Activated CD8-positive, alpha-beta memory T cell treated with anti-CD3 and anti-CD28 coated beads for 36 hours (primary cell): ENCODE data around the gene KDM1B. TPM values are rescaled to one million over a fixed set of nuclear protein-coding genes. Genes with fewer than 3 reads are reported as not detected.

Experiments used
- CTCF ChIA-PET: fragments of 350-600 bp; sonication (Branson Sonifier 250); formaldehyde crosslinking; loops from one replicate; lab custom pipeline; 2021; ENCODE audit warnings: antibody characterized with exemption; lab: Charles Lee
- POLR2A ChIA-PET: fragments of 350-600 bp; sonication (Branson Sonifier 250); formaldehyde crosslinking; loops from one replicate; lab custom pipeline; 2021; ENCODE audit warnings: antibody characterized with exemption; lab: Charles Lee
- total RNA-seq, 2 experiments: library from RNA; stranded (reverse); gene quantifications; one replicate each; pipeline ENCODE4 v1.2.3, GENCODE V29; 2021

The KDM1B gene, protein sequence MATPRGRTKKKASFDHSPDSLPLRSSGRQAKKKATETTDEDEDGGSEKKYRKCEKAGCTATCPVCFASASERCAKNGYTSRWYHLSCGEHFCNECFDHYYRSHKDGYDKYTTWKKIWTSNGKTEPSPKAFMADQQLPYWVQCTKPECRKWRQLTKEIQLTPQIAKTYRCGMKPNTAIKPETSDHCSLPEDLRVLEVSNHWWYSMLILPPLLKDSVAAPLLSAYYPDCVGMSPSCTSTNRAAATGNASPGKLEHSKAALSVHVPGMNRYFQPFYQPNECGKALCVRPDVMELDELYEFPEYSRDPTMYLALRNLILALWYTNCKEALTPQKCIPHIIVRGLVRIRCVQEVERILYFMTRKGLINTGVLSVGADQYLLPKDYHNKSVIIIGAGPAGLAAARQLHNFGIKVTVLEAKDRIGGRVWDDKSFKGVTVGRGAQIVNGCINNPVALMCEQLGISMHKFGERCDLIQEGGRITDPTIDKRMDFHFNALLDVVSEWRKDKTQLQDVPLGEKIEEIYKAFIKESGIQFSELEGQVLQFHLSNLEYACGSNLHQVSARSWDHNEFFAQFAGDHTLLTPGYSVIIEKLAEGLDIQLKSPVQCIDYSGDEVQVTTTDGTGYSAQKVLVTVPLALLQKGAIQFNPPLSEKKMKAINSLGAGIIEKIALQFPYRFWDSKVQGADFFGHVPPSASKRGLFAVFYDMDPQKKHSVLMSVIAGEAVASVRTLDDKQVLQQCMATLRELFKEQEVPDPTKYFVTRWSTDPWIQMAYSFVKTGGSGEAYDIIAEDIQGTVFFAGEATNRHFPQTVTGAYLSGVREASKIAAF
- 10 to 100 TPM; 13.7 TPM for total RNA-seq

DNA sequence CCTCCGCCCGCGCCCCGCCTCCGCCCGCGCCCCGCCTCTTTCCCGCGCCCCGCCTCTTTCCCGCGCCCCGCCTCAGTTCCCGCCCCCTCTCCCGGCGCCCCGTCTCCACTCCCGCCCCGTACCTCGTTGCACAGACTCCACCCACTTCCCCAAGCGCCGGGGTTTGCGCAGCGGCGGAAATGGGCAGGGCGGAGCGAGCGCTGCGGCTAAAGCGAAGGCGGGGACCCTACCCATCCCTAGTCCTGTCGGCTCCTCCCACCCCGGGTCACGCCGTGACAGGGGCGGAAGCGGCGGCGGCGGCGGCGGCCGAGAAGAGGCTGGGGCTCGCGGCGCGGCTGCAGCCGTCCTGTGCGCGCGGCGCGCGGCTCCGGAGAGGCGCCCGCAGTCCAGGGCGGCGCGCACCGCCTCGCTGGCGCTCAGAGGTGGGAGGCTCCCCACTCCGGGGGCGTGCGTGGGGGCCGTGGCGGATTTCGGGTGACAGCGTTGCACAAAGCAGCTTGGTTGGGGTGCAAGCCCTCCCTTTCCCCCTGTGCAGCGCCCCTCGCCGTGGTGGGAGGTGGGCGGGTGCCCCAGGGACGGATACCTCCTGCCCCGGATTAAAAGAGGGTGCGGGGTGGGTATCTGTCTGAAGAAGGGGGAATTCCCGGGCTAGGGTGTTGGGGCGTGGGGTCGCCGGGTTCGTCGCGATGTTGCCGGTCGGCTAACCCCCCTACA lies at the start of gene KDM1B:
Gene KDM1B, plus strand, starts transcription at position 273 of the 714 bp plus-strand sequence. CDS start 4,474 bp downstream, outside the sequence.
- ChIA-PET CTCF (no interaction called here), POLR2A (no interaction called here)

DNA sequence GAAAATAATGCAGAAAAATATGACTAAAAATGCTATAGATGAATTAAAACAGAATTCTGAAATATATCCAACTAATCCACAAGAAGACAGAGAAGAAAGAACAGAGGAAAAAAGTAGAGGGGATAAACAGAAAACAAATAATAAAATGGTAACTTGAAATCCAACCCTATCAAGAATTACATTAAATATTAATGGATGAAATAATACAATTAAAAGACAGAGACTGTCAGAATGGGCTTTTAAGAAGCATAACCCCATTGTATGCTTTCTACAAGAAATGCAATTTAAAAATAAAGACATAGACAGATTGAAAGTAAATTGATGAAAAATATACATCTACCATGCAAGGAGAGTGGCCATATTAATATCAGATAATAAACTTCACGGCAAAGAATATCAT lies 48.2 kb upstream of the KDM1B start:
- CTCF ChIA-PET: no interaction called here
- POLR2A ChIA-PET: no interaction called here

DNA sequence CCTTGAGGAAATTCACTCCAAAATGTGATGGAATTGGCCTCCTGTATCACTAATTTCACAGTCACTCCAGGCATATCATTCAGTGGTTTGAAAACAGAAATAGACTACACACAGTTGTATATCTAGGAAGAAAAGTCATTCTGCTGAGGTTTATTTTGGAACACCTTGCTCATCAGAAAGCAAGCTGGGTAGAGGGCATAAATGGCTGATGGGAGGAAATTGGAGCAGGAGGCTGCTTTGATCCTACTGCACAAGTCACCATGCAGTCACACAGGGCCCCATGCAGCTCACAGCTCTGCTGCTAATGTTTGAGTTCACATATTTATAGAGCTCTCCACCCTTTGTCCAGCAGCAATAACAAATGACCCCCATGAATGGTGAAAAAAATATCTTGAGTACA lies 45.1 kb upstream of the KDM1B start:
- ChIA-PET CTCF (no interaction called here), POLR2A (no interaction called here)

- CTCF ChIA-PET: no interaction called here
- POLR2A ChIA-PET: no interaction called here
Measured at GRCh38 chr6:18115356-18115755, 39.9 kb upstream of the KDM1B start.

- ChIA-PET CTCF (no interaction called here), POLR2A (no interaction called here)
Measured at GRCh38 chr6:18117136-18117535, 38.1 kb upstream of the KDM1B start.

DNA sequence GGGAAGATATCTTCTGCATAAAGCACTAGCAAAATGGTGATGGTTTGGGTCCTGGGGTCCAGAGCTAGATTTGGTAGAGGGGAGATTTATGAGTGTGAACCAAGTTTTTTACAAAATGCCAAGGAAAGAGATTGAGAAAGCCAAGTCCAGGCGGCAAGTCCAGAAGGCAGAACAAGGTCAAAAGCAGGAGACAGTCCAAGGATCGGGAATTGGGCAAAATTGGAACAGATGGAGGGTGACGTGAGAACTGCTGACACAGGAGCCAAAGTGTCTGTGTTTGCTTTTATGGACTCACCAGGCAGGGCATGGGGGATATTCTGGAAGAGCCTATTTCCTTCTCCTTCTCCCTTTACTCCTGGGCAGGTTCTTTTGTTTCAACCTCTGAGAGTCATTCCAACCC lies 36.9 kb upstream of the KDM1B start:
- ChIA-PET CTCF (no interaction called here), POLR2A (no interaction called here)

DNA sequence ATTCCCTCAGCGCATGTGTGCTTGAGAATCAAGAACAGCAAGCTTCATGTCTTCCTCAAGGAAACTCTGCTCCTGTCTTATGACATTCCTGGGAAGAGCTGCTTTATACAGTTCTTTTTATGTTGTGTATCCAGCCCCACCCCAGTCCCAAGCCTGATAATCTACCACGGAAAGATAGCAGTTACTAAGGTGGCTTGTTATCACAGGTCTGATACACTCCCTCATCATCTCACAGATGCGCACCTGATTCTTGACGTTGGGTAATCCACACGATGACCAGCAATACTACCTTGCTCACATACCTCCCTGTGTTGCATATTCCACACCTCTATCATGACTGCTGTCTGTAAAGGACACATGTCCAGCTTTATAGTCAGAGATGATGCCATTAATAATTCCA lies 36.0 kb upstream of the KDM1B start:
- ChIA-PET POLR2A (no interaction called here), CTCF (no interaction called here)

GRCh38 chr6:18121580-18122127 lies 33.6 kb upstream of the KDM1B start:
- POLR2A ChIA-PET: no interaction called here
- CTCF ChIA-PET: interaction anchor here (0.8 to 1.3 kb wide), 4 partner anchors 13 to 285 kb away, joined by 3 to 4 read pairs (median 3); no protein-coding TSS in a partner anchor

DNA sequence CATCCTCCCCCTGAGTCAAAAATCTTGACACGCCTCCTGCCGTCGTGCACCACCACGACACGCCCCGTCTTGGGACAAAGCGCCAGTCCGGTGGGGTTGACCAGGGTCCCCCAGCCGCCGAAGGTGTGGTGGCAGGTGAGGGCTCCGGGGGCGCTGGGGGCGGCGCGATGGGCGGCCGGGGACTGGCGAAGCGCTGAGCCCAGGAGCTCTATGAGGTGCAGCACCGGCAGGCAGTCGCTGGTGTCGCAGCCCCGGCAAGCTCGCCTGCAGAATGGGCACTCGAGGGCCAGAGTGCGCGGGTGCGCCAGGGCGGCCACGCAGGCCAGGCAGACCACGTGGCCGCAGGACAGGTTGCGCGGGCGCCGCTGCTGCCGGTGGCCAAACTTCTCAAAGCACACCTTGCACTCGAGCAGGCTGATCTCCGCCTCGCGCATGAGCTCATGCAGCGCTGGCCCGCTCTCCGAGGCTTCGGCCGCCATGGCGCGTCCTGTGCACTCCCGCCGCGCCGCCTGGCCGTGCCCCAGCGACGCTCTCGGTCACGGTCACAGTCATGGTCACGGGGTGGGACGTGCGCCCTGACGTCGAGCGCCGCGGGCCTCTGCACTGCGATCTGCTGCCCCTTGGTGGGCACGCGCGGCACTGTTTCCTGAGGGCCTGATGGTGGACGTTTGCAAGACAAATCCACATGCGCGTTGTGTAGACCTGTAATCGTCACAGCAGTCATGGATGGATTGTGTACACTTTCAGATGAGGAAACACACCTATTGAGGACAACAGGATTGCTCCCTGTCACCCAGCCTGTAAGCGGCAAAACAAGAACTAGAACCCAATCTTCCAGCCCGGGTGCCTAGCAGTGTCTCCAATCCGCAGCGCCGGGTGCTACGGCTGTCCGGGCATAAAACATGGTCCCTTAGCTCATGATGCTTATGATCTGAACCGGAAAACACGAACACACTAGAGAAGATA lies 32.8 kb upstream of the KDM1B start, which contains the start of gene NHLRC1:
Gene NHLRC1, minus strand, starts transcription at position 550 of the 966 bp plus-strand sequence. Its CDS starts 71 bp downstream, at position 479.
- ChIA-PET CTCF (interaction anchor here (0.6 to 0.8 kb wide), 4 partner anchors 8 to 26 kb away, joined by 3 to 4 read pairs (median 4); no protein-coding TSS in a partner anchor), POLR2A (no interaction called here)

- CTCF ChIA-PET: no interaction called here
- POLR2A ChIA-PET: no interaction called here
Measured at GRCh38 chr6:18126121-18126520, 29.1 kb upstream of the KDM1B start.

GRCh38 chr6:18132346-18132745 lies 22.9 kb upstream of the KDM1B start:
- POLR2A ChIA-PET: no interaction called here
- CTCF ChIA-PET: no interaction called here

- ChIA-PET POLR2A (no interaction called here), CTCF (no interaction called here)
Measured at GRCh38 chr6:18135171-18135570, 20.1 kb upstream of the KDM1B start.

GRCh38 chr6:18136260-18136659 lies 19.0 kb upstream of the KDM1B start:
- CTCF ChIA-PET: no interaction called here
- POLR2A ChIA-PET: no interaction called here

DNA sequence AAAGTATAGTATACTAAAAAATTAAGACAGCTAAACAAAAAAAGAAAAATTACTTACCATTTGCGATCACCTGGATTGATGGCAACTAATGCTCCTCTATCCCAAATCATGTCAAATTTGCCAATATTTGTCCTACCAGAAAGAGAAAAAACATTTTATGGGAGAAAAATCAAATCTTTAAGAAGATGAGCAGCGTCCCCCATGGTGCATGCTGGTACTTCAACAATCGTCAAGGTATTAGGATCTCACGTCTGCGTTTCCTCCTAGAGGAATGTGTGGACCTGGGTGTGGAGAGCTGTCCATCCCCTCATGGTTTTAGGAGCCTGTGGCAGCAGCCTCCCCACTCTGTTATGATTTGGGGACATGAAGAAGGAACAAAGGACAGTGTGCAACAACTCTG lies 16.3 kb upstream of the KDM1B start:
- CTCF ChIA-PET: no interaction called here

GRCh38 chr6:18139935-18140621 lies 15.1 kb upstream of the KDM1B start:
- ChIA-PET POLR2A (no interaction called here), CTCF (no interaction called here)

More for the DNA sequence above, 16.3 kb upstream of the KDM1B start:
- POLR2A ChIA-PET: no interaction called here

DNA sequence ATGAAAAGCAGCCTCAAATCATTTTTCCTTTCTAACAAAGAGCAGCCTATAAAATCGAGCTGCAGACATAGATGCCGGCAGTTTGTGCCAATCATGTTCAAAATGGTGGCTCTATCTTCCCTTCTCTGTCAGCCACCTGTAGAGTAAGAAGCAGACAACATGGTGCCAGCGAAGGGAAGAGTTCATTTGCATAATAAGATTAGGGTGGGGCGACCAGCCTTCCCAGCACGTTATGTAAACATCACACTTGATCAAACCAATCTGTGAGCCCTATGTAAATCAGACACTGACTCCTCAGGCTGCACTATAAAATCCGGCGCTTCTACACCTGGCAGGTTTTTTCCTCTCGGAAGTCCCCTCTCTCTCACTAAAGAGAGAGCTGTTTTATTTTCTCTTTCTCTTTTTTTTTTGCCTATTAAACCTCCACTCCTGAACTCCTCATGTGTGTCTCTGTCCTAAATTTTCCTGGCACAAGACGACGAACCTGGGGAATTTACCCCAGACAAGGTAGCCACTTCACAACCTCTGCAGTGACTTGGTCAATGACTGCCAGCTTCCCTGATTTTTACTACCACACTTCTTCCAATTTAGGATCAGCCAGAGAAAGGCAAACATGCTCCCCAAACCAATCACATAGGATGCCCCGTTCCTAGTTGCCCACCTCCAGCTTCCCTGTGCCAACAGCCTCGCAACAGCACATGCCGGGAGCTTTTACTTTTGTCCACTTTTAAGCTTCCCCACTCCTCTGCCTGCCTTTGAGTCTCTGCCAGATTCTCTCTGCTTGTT lies 13.2 kb upstream of the KDM1B start:
- ChIA-PET POLR2A (interaction anchor here (0.6 kb wide), 1 partner anchor 17 kb away, joined by 4 read pairs; no protein-coding TSS in a partner anchor), CTCF (no interaction called here)

- ChIA-PET CTCF (no interaction called here), POLR2A (interaction anchor here (0.6 kb wide), 1 partner anchor 16 kb away, joined by 4 read pairs; no protein-coding TSS in a partner anchor)
Measured at GRCh38 chr6:18142591-18142861, 12.7 kb upstream of the KDM1B start.
